ENCODE measurements around the gene VPS16.

- TF ChIP-seq CTCF (IDR thresholded peaks at IDR 0.05) (no peak), POLR2A (IDR thresholded peaks at IDR 0.05) (no peak)
Observed at GRCh38 chr20:2838170-2838797, 2.3 kb upstream of the VPS16 start.
